Liver (tissue), 9 donors: ENCODE data around the gene HOXB9. TPM values are rescaled to one million over a fixed set of nuclear protein-coding genes. Genes with fewer than 3 reads are reported as not detected.

Source experiments
- DNase-seq: peaks from one replicate; pipeline ENCODE4 v3.0.0-alpha.2; 2017; ENCODE audit warnings: low spot score
- H3K27ac ChIP-seq, 2 donors: one replicate each; pipeline ENCODE4 v1.7.0; 2013; ENCODE audit warnings: inconsistent platforms in 2 of 2, low read length in 2 of 2, control low read depth in 1 of 2, low read depth in 1 of 2, mild to moderate bottlenecking in 1 of 2
- H3K27me3 ChIP-seq, 4 donors: one replicate each; pipeline versions ENCODE4 v1.6.1 to v1.7.0; 2013; ENCODE audit warnings: low read length in 3 of 4, inconsistent platforms in 1 of 4, mild to moderate bottlenecking in 1 of 4, moderate library complexity in 1 of 4; ENCODE audit not compliant: control insufficient read depth in 4 of 4, insufficient read depth in 4 of 4
- H3K36me3 ChIP-seq, 4 donors: one replicate each; pipeline versions ENCODE4 v1.6.1 to v1.7.0; 2013; ENCODE audit warnings: low read length in 3 of 4, mild to moderate bottlenecking in 3 of 4, low read depth in 1 of 4, moderate library complexity in 1 of 4; ENCODE audit not compliant: control insufficient read depth in 4 of 4, insufficient read depth in 3 of 4
- H3K4me1 ChIP-seq, 4 donors: one replicate each; pipeline versions ENCODE4 v1.6.1 to v1.7.0; 2013; ENCODE audit warnings: low read length in 3 of 4, mild to moderate bottlenecking in 3 of 4, moderate library complexity in 1 of 4; ENCODE audit not compliant: control insufficient read depth in 4 of 4, insufficient read depth in 4 of 4
- H3K4me3 ChIP-seq, 3 donors: one replicate each; pipeline versions ENCODE4 v1.6.1 to v1.7.0; 2013; ENCODE audit warnings: low read length in 3 of 3, control low read depth in 1 of 3, low read depth in 1 of 3, mild to moderate bottlenecking in 1 of 3
- H3K9ac ChIP-seq, 2 donors: one replicate each; pipeline ENCODE4 v1.7.0; 2013; ENCODE audit warnings: low read length in 2 of 2, mild to moderate bottlenecking in 2 of 2, moderate library complexity in 2 of 2, control low read depth in 1 of 2, low read depth in 1 of 2
- H3K9me3 ChIP-seq, 4 donors: one replicate each; pipeline versions ENCODE4 v1.6.1 to v1.7.0; 2013; ENCODE audit warnings: low read length in 3 of 4; ENCODE audit not compliant: control insufficient read depth in 4 of 4
- ATF3 ChIP-seq: IDR thresholded peaks from 2 replicates; pipeline ENCODE4 v1.6.1; 2016; ENCODE audit warnings: antibody characterized with exemption
- FOXA2 ChIP-seq: IDR thresholded peaks from 2 replicates; pipeline ENCODE4 v1.6.1; 2016; ENCODE audit warnings: antibody characterized with exemption
- GABPA ChIP-seq, 2 donors: IDR thresholded peaks in 1 of 2; conservative IDR thresholded peaks in 1 of 2; 2 replicates each; pipeline ENCODE4 v1.6.1; 2016; ENCODE audit warnings: antibody characterized with exemption in 2 of 2, mild to moderate bottlenecking in 1 of 2, moderate library complexity in 1 of 2
- HNF4G ChIP-seq: IDR thresholded peaks from 2 replicates; pipeline ENCODE4 v1.6.1; 2016; ENCODE audit warnings: antibody characterized with exemption
- JUND ChIP-seq, 2 donors: IDR thresholded peaks; 2 replicates each; pipeline ENCODE4 v1.6.1; 2016; ENCODE audit warnings: antibody characterized with exemption in 2 of 2
- NR2F2 ChIP-seq: IDR thresholded peaks from 2 replicates; pipeline ENCODE4 v1.6.1; 2016; ENCODE audit warnings: antibody characterized with exemption
- RAD21 ChIP-seq, 2 donors: IDR thresholded peaks; 2 replicates each; pipeline ENCODE4 v1.6.1; 2016; ENCODE audit warnings: antibody characterized with exemption in 2 of 2, mild to moderate bottlenecking in 2 of 2
- REST ChIP-seq: IDR thresholded peaks from 2 replicates; pipeline ENCODE4 v1.6.1; 2016; ENCODE audit warnings: antibody characterized with exemption, mild to moderate bottlenecking
- TAF1 ChIP-seq: conservative IDR thresholded peaks from 2 replicates; pipeline ENCODE4 v1.6.1; 2016; ENCODE audit warnings: antibody characterized with exemption, mild to moderate bottlenecking
- ZBTB33 ChIP-seq: IDR thresholded peaks from 2 replicates; pipeline ENCODE4 v1.6.1; 2016; ENCODE audit warnings: antibody characterized with exemption
- WGBS: extraction: QIAGEN DNeasy Blood & Tissue Kit; methylation state at CpG from one replicate; pipeline ENCODE4 v1.1.7; 2013; 5-methylcytosine and 5-hydroxymethylcytosine counted together
- polyA plus RNA-seq, 2 donors: library from polyadenylated mRNA; stranded (reverse) in 1 of 2; unstranded in 1 of 2; fragments of 200-250 nt in 1 of 2; fragments of >200 nt in 1 of 2; fragmentation: Nextera tagmentation in 1 of 2; extraction: Ambion mirVana in 1 of 2; gene quantifications; one replicate each; pipeline versions ENCODE4 v1.2.1 to v1.2.3, GENCODE V29; 2013 to 2015
- total RNA-seq, 2 donors: library from RNA; depleted of rRNA; stranded (reverse); fragments of >200 nt; gene quantifications; one replicate each; pipeline ENCODE4 v1.2.3, GENCODE V29; 2014
- donor health status: healthy.
- donor health status: healthy.
- donor health status: healthy.
- donor health status: healthy.
- donor health status: healthy.

Gene HOXB9
- total and polyA plus RNA-seq, 4 donors, result not detected

GRCh38 chr17:48579471-48579759, 46.7 kb downstream of the HOXB9 start:
- H3K27me3 ChIP-seq, result peaks cover 4 to 20% (median 9%) of the 10 kb centered on the region in 4 donors
- H3K4me3 ChIP-seq, result no peak overlapping the region
- peak overlapping the region in 1 of 2 donors; percentile 20 for H3K9ac ChIP-seq

GRCh38 chr17:48578616-48579470, 47.3 kb downstream of the HOXB9 start:
- peaks cover 0 to 6% (median 3%) of the 10 kb centered on the region in 4 donors for H3K4me1 ChIP-seq
- WGBS, result 9% methylated on average over 43 of the region's 43 CpGs

More at GRCh38 chr17:48579471-48579759, 46.7 kb downstream of the HOXB9 start:
- TF ChIP-seq RAD21 (IDR thresholded peaks at IDR 0.05), result no peak
- no peak for TF ChIP-seq NR2F2
- no peak for TF ChIP-seq GABPA (IDR thresholded peaks at IDR 0.05 in 1 of 2, conservative IDR thresholded peaks at IDR 0.05 in 1 of 2)
- no peak for TF ChIP-seq TAF1
- TF ChIP-seq ATF3, result no peak
- TF ChIP-seq HNF4G, result no peak
- Histone ChIP-seq H3K36me3 (no peaks in the 10 kb centered on the region), H3K27ac (peak overlapping the region; percentile 51 to 65), H3K4me1 (peaks cover 0 to 6% (median 3%) of the 10 kb centered on the region in 4 donors), H3K9me3 (no peaks in the 10 kb centered on the region)
- no peak for DNase-seq
- WGBS, result 15% methylated on average over 7 of the region's 7 CpGs

More at GRCh38 chr17:48578616-48579470, 47.3 kb downstream of the HOXB9 start:
- Histone ChIP-seq H3K4me3 (peak overlapping the region in 1 of 3 donors; percentile 46), H3K36me3 (no peaks in the 10 kb centered on the region), H3K27ac (peak overlapping the region; percentile 51 to 65), H3K9ac (peak overlapping the region in 1 of 2 donors; percentile 20), H3K9me3 (no peaks in the 10 kb centered on the region), H3K27me3 (peaks cover 4 to 25% (median 7%) of the 10 kb centered on the region in 4 donors)
- no peak for DNase-seq
- TF ChIP-seq TAF1, result no peak
- TF ChIP-seq ZBTB33, result no peak
- TF ChIP-seq FOXA2, result no peak
- no peak for TF ChIP-seq JUND (IDR thresholded peaks at IDR 0.05)
- TF ChIP-seq HNF4G, result no peak
- TF ChIP-seq NR2F2, result no peak
- TF ChIP-seq REST, result no peak
